Sigmoid colon (tissue), 7 donors: Measurements from ENCODE around the gene SMIM38. TPM values are rescaled to one million over a fixed set of nuclear protein-coding genes. Genes with fewer than 3 reads are reported as not detected.

Experiments used
- DNase-seq: peaks from one replicate; pipeline ENCODE4 v3.0.0-alpha.2; 2019
- H3K27ac ChIP-seq, 4 donors: fragments of 200-600 bp; sonication (generic); one replicate each; pipeline ENCODE4 v1.5.1; 2016 to 2019; ENCODE audit warnings: mild to moderate bottlenecking in 1 of 4
- H3K27me3 ChIP-seq, 3 donors: fragments of 200-600 bp; sonication (generic); one replicate each; pipeline ENCODE4 v1.5.1; 2019; ENCODE audit warnings: mild to moderate bottlenecking in 1 of 3
- H3K36me3 ChIP-seq, 4 donors: fragments of 200-600 bp; sonication (generic); one replicate each; pipeline ENCODE4 v1.5.1; 2016 to 2019
- H3K4me1 ChIP-seq, 4 donors: fragments of 200-600 bp; sonication (generic); one replicate each; pipeline ENCODE4 v1.5.1; 2017 to 2019
- H3K4me3 ChIP-seq, 4 donors: fragments of 200-600 bp; sonication (generic); one replicate each; pipeline ENCODE4 v1.5.1; 2017 to 2019; ENCODE audit warnings: mild to moderate bottlenecking in 2 of 4, moderate library complexity in 1 of 4
- H3K9me3 ChIP-seq, 4 donors: fragments of 200-600 bp in 3 of 4; sonication (generic) in 3 of 4; one replicate each; pipeline versions ENCODE4 v1.5.1 to v1.6.1; 2013 to 2019
- CTCF ChIP-seq, 4 experiments: fragments of 450-650 bp in 3 of 4; fragments of 200-600 bp in 1 of 4; IDR thresholded peaks; one replicate each; pipeline ENCODE4 v1.5.1; 2016 to 2019; ENCODE audit warnings: antibody characterized with exemption in 4 of 4, mild to moderate bottlenecking in 3 of 4, moderate library complexity in 2 of 4
- EP300 ChIP-seq, 4 donors: sonication (generic); formaldehyde crosslinking; IDR thresholded peaks; one replicate each; pipeline ENCODE4 v1.6.1; 2017; ENCODE audit warnings: antibody characterized with exemption in 4 of 4
- POLR2A ChIP-seq, 2 donors: fragments of 450-650 bp; IDR thresholded peaks; one replicate each; pipeline ENCODE4 v1.6.1; 2016; ENCODE audit warnings: antibody characterized with exemption in 2 of 2, mild to moderate bottlenecking in 2 of 2, moderate library complexity in 2 of 2
- POLR2AphosphoS5 ChIP-seq, 4 donors: sonication (generic); formaldehyde crosslinking; IDR thresholded peaks; one replicate each; pipeline ENCODE4 v1.6.1; 2017; ENCODE audit warnings: antibody characterized with exemption in 4 of 4
- WGBS, 2 donors: extraction: QIAGEN DNeasy Blood & Tissue Kit; methylation state at CpG; one replicate each; pipeline ENCODE4 v1.1.7; 2013; 5-methylcytosine and 5-hydroxymethylcytosine counted together
- intact Hi-C: fragments of 100-400 bp; cut with DNase I; formaldehyde crosslinking; loops from one replicate; pipeline ENCODE4 v1.15.1; 2023
- polyA plus RNA-seq, 3 donors: library from polyadenylated mRNA; stranded (reverse); fragments of 200-250 nt; gene quantifications; one replicate each; pipeline ENCODE4 v1.2.3, GENCODE V29; 2013
- total RNA-seq, 4 donors: library from RNA; depleted of rRNA; stranded (reverse); fragments of >200 nt; gene quantifications; one replicate each; pipeline ENCODE4 v1.1.0, GENCODE V29; 2016
- donor health status: healthy with polysubstance abuse.
- donor health status: Bipolar disorder and iron deficiency.
- donor health status: healthy.

Gene SMIM38
- total and polyA plus RNA-seq, 7 donors, result 0.19 to 5.4 (median 1.8) TPM; not detected in 2

- Histone ChIP-seq H3K27me3 (no peaks in the 10 kb centered on the region), H3K4me1 (peaks cover 0 to 31% (median 24%) of the 10 kb centered on the region in 4 donors), H3K36me3 (no peaks in the 10 kb centered on the region), H3K27ac (peak overlapping the region; percentile 32 to 76 (median 51)), H3K4me3 (no peak overlapping the region), H3K9me3 (no peaks in the 10 kb centered on the region)
- WGBS, 2 donors, result 90 to 92% methylated on average over 19 of the region's 19 CpGs
- intact Hi-C loops, result no loop called here
- TF ChIP-seq CTCF (IDR thresholded peaks at IDR 0.05), result no peak
- no peak for DNase-seq
These were observed 34.0 kb upstream of the SMIM38 start for GRCh38 chr11:69121621-69122325.

GRCh38 chr11:69122326-69122629 is 33.5 kb upstream of the SMIM38 start:
- WGBS, 2 donors, result 41 to 84% methylated on average over 9 of the region's 9 CpGs
- intact Hi-C loops, result no loop called here
- H3K4me3 ChIP-seq, result no peak overlapping the region
- H3K9me3 ChIP-seq, result no peaks in the 10 kb centered on the region
- no peak for TF ChIP-seq POLR2AphosphoS5 (IDR thresholded peaks at IDR 0.05)
- TF ChIP-seq POLR2A (IDR thresholded peaks at IDR 0.05), result no peak
- TF ChIP-seq EP300 (IDR thresholded peaks at IDR 0.05), result no peak
- TF ChIP-seq CTCF (IDR thresholded peaks at IDR 0.05), result no peak
- H3K36me3 ChIP-seq, result no peaks in the 10 kb centered on the region
- H3K4me1 ChIP-seq, result peaks cover 0 to 36% (median 28%) of the 10 kb centered on the region in 4 donors
- DNase-seq, result no peak
- peak overlapping the region; percentile 32 to 76 (median 51) for H3K27ac ChIP-seq
- no peaks in the 10 kb centered on the region for H3K27me3 ChIP-seq

GRCh38 chr11:69122630-69123431 is 32.9 kb upstream of the SMIM38 start:
- no peak for TF ChIP-seq EP300 (IDR thresholded peaks at IDR 0.05)
- no peak for TF ChIP-seq CTCF (IDR thresholded peaks at IDR 0.05)
- peak in 3 of 4 donors; percentile 22 to 44 (median 24) for TF ChIP-seq POLR2AphosphoS5 (IDR thresholded peaks at IDR 0.05)
- no peaks in the 10 kb centered on the region for H3K27me3 ChIP-seq
- DNase-seq, result no peak
- H3K4me3 ChIP-seq, result no peak overlapping the region
- WGBS, 2 donors, result 5 to 24% methylated on average over 27 of the region's 27 CpGs
- H3K36me3 ChIP-seq, result no peaks in the 10 kb centered on the region
- peaks cover 0 to 36% (median 28%) of the 10 kb centered on the region in 4 donors for H3K4me1 ChIP-seq
- intact Hi-C loops, result no loop called here
- H3K9me3 ChIP-seq, result no peaks in the 10 kb centered on the region
- H3K27ac ChIP-seq, result peak overlapping the region; percentile 43 to 76 (median 54)

GRCh38 chr11:69123593-69124545 is 31.9 kb upstream of the SMIM38 start:
- intact Hi-C loops, result no loop called here
- Histone ChIP-seq H3K27me3 (no peaks in the 10 kb centered on the region), H3K4me3 (no peak overlapping the region), H3K36me3 (no peaks in the 10 kb centered on the region), H3K4me1 (peaks cover 0 to 36% (median 28%) of the 10 kb centered on the region in 4 donors), H3K27ac (peak overlapping the region; percentile 37 to 76 (median 54)), H3K9me3 (no peaks in the 10 kb centered on the region)
- no peak for TF ChIP-seq POLR2AphosphoS5 (IDR thresholded peaks at IDR 0.05)
- no peak for TF ChIP-seq POLR2A (IDR thresholded peaks at IDR 0.05)
- TF ChIP-seq EP300 (IDR thresholded peaks at IDR 0.05), result no peak
- TF ChIP-seq CTCF (IDR thresholded peaks at IDR 0.05), result no peak
- no peak for DNase-seq
- WGBS, 2 donors, result 74 to 78% methylated on average over 27 of the region's 27 CpGs
